D721Med (cell line): Measurements from ENCODE around the gene AP2A2.

Source experiments
- DNase-seq: peaks from one replicate; pipeline ENCODE4 v3.0.0; 2011; ENCODE audit warnings: low spot score; ENCODE audit not compliant: insufficient read length
- FAIRE-seq: peaks from 2 replicates; lab custom pipeline; 2011; peaks lifted over from hg19 to GRCh38; lab: Jason Lieb, UNC
- CTCF ChIP-seq: IDR thresholded peaks from 2 replicates; pipeline ENCODE4 v1.5.1; 2012; ENCODE audit warnings: mild to moderate bottlenecking, control low read depth; ENCODE audit not compliant: insufficient read depth; ENCODE audit errors: missing control alignments

Gene AP2A2

DNA sequence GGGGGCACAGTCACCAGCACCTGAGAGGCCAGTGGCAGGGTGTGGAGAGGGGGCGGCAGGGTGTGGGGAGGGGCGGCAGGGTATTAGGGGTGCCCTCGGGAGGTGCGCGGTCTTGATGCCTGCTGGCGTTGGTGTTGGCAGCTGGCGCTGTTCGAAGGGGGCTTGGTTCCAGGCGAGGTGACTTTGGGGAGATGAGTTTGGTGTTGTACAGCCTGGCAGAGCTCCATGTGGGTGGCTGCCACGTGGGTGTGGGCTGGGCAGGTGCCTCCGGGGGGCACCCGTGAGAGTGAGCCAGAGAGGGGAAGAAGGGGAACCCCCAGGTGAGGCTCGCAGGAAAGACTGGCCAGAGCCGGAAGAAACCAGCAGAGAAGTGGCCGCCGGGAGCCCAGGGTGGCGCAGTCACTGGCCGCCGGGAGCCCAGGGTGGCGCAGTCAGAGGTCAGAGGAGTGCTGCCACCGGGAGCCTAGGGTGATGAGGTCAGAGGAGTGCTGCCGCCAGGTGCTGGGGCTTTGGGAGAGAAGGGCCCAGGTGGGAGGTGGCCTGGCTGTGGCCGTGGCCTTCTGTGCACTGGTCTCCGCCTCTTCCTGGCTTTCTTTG lies 66.1 kb downstream of the AP2A2 start:
- FAIRE-seq (no peak), DNase-seq (no peak)
- TF ChIP-seq CTCF = no peak

- DNase-seq (no peak), FAIRE-seq (no peak)
- no peak for TF ChIP-seq CTCF
Observed at GRCh38 chr11:992577-992976, 66.9 kb downstream of the AP2A2 start.

- FAIRE-seq = no peak
- no peak for TF ChIP-seq CTCF
Observed at GRCh38 chr11:993632-994167, 68.0 kb downstream of the AP2A2 start.

DNA sequence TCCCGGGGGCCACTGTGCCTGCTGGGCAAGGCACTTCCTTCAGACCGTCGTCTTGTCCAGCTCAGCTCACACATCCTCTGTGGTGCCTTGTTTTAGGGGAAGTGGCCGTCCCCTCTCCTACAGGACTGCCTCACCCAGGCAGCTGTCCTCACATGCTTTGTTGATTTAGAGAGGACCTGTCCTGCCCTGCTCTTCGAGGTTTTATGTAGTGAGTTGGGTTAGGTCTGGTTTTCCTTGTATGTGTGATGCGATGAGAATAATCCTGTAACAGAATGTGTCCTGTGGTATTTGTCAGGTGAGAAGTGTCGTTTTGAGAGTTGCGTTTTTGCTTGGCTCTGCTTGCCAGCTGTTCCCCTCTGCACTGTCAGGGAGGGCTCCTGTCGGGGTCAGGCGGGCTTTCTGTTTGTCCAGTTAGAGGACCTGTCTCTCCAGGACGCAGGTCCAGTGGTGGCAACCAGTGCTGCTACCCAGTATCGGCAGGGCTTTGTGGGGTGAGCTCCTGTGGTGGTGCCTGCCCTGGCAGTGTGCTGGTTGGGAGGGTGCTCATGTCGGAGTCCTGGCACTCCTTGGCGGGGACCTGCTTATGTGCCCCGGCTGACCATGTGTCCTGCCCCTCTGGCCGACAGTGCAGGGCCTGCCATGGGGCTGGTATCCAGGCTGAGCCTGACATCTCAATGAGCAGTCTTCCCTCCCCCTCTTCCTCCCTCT lies 69.5 kb downstream of the AP2A2 start:
- TF ChIP-seq CTCF = no peak
- DNase-seq = no peak
- FAIRE-seq = no peak

More at GRCh38 chr11:993632-994167, 68.0 kb downstream of the AP2A2 start:
- no peak for DNase-seq

- DNase-seq (no peak), FAIRE-seq (no peak)
- TF ChIP-seq CTCF = no peak
Observed at GRCh38 chr11:995752-996420, 70.2 kb downstream of the AP2A2 start.

DNA sequence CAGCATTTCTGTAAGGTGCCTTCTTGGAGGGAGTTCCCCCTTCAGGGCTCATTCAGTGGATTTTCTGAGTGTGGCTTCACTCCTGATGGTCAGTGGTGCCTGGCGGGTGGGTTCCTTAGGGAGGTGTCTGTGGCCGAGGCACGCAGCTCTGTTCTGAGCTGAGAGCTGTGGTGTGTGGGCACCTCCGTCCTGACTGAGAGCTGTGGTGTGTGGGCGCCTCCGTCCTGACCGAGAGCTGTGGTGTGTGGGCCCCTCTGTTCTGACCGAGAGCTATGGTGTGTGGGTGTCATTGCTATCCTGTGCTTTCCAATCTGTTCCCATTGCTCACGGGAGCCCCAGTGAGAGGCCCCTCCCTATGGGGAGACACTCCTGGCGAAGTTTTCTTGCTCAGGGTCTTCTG lies 71.0 kb downstream of the AP2A2 start:
- DNase-seq = no peak
- FAIRE-seq = no peak

More for the DNA sequence above, 71.0 kb downstream of the AP2A2 start:
- TF ChIP-seq CTCF = no peak
